ENCODE data around the gene SPAG5. TPM values are rescaled to one million over a fixed set of nuclear protein-coding genes. Genes with fewer than 3 reads are reported as not detected.

SPAG5 gene
- total RNA-seq, 4 donors from 2014 or later = 10.0 to 28.3 (median 16.2) TPM

- 77 to 82% methylated on average over 12 of the region's 14 CpGs for WGBS, 2 donors
- Histone ChIP-seq H3K27me3 (no peaks in the 10 kb centered on the region), H3K4me1 (peaks cover 0 to 26% (median 6%) of the 10 kb centered on the region in 3 donors), H3K4me3 (no peak overlapping the region), H3K27ac (no peak overlapping the region), H3K36me3 (peaks cover 58 to 100% (median 85%) of the 10 kb centered on the region in 3 donors), H3K9me3 (no peaks in the 10 kb centered on the region)
- intact Hi-C loops (cut with DNase I) = no loop called here
- no peak for TF ChIP-seq POLR2A (IDR thresholded peaks at IDR 0.05)
- no peak for TF ChIP-seq CTCF (IDR thresholded peaks at IDR 0.05)
- DNase-seq = no peak
These were observed 35.5 kb upstream of the SPAG5 start for GRCh38 chr17:28634206-28634865.

- TF ChIP-seq CTCF (IDR thresholded peaks at IDR 0.05) (no peak), POLR2A (IDR thresholded peaks at IDR 0.05) (no peak)
- WGBS, 2 donors = 89 to 95% methylated on average over 4 of the region's 4 CpGs
- Histone ChIP-seq H3K4me1 (no peaks in the 10 kb centered on the region), H3K36me3 (peaks cover 26 to 100% (median 48%) of the 10 kb centered on the region in 3 donors), H3K27me3 (no peaks in the 10 kb centered on the region), H3K9me3 (no peaks in the 10 kb centered on the region), H3K27ac (no peak overlapping the region), H3K4me3 (no peak overlapping the region)
- no peak for DNase-seq
- intact Hi-C loops (cut with DNase I) = no loop called here
These were observed 28.0 kb upstream of the SPAG5 start for GRCh38 chr17:28626818-28627217.

GRCh38 chr17:28624148-28624547, 25.3 kb upstream of the SPAG5 start:
- intact Hi-C loops (cut with DNase I) = no loop called here
- H3K9me3 ChIP-seq = no peaks in the 10 kb centered on the region
- 84 to 89% methylated on average over 2 of the region's 2 CpGs for WGBS, 2 donors
- no peaks in the 10 kb centered on the region for H3K27me3 ChIP-seq
- H3K4me1 ChIP-seq = no peaks in the 10 kb centered on the region
- no peak for DNase-seq
- TF ChIP-seq CTCF (IDR thresholded peaks at IDR 0.05) (no peak), POLR2A (IDR thresholded peaks at IDR 0.05) (no peak)
- no peak overlapping the region for H3K4me3 ChIP-seq
- peaks cover 23 to 100% (median 52%) of the 10 kb centered on the region in 3 donors for H3K36me3 ChIP-seq
- H3K27ac ChIP-seq = no peak overlapping the region

- H3K36me3 ChIP-seq = peaks cover 23 to 100% (median 56%) of the 10 kb centered on the region in 3 donors
- H3K9me3 ChIP-seq = no peaks in the 10 kb centered on the region
- intact Hi-C loops (cut with DNase I) = no loop called here
- no peaks in the 10 kb centered on the region for H3K27me3 ChIP-seq
- no peak for DNase-seq
- H3K4me1 ChIP-seq = no peaks in the 10 kb centered on the region
- WGBS, 2 donors = 85 to 92% methylated on average over 4 of the region's 4 CpGs
- H3K27ac ChIP-seq = no peak overlapping the region
- H3K4me3 ChIP-seq = no peak overlapping the region
- TF ChIP-seq POLR2A (IDR thresholded peaks at IDR 0.05) = no peak
These were observed 24.9 kb upstream of the SPAG5 start for GRCh38 chr17:28623696-28624095.

- intact Hi-C loops (cut with DNase I) = no loop called here
- DNase-seq = no peak
- Histone ChIP-seq H3K36me3 (peaks cover 26 to 100% (median 65%) of the 10 kb centered on the region in 3 donors), H3K9me3 (no peaks in the 10 kb centered on the region), H3K27ac (no peak overlapping the region), H3K27me3 (no peaks in the 10 kb centered on the region), H3K4me3 (no peak overlapping the region), H3K4me1 (no peaks in the 10 kb centered on the region)
- 95 to 98% methylated on average over 3 of the region's 3 CpGs for WGBS, 2 donors
- TF ChIP-seq CTCF (IDR thresholded peaks at IDR 0.05) (no peak), POLR2A (IDR thresholded peaks at IDR 0.05) (no peak)
These were observed 23.4 kb upstream of the SPAG5 start for GRCh38 chr17:28622186-28622585.

All from esophagus squamous epithelium (tissue), 5 donors.